AG10803 (cell line): ENCODE data around the gene NUDT7.

ENCODE experiments used
- DNase-seq: peaks from one replicate; pipeline ENCODE4 v3.0.0; 2010; ENCODE audit warnings: low read depth
- H3K4me3 ChIP-seq: 2 replicates; pipeline ENCODE4 v1.5.1; 2011; ENCODE audit warnings: mild to moderate bottlenecking, low read length, control low read depth
- CTCF ChIP-seq: conservative IDR thresholded peaks from 2 replicates; pipeline ENCODE4 v1.5.1; 2011; ENCODE audit warnings: mild to moderate bottlenecking, low read length, control low read depth, inconsistent platforms

Gene NUDT7

GRCh38 chr16:77775911-77776909 is 53.9 kb downstream of the NUDT7 start:
- no peak overlapping the region for H3K4me3 ChIP-seq
- no peak for DNase-seq
- no peak for TF ChIP-seq CTCF

DNA sequence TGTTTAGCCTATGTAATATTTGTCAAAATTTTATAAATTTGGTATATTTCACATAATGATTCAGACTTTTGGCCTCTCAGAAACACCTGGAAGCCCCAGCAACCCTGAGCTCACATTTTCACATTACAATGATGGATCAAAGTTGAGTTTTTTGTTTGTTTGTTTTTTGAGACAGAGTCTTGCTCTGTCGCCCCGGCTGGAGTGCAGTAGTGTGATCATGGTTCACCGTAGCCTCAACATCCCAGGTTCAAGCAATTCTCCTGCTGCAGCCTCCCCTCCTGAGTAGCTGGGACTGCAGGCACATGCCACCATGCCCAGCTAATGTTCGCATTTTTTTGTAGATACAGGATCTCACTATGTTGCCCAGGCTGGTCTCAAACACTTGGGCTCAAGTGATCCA is 55.4 kb downstream of the NUDT7 start:
- DNase-seq: no peak
- H3K4me3 ChIP-seq: no peak overlapping the region
- TF ChIP-seq CTCF: no peak

DNA sequence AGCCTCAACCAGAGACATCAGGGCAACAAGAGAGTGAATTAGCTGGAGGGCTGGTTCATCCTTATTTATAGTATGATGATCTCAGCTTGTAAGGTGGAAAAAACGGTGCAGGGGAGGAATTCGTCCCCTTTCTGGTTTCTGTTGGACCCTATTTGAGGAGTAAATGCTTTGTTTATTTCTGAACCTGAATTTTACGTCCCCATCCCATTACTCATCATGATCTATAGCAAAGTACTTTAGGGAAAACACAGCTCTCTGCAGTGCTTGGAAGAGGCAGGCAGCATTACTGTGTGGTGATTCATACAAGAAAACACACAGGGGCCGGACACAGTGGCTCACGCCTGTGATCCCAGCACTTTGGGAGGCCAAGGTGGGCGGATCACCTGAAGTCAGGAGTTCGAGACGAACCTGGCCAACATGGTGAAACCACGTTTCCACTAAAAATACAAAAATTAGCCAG is 58.1 kb downstream of the NUDT7 start:
- H3K4me3 ChIP-seq: no peak overlapping the region
- peak; percentile 86 for DNase-seq
- TF ChIP-seq CTCF: no peak

DNA sequence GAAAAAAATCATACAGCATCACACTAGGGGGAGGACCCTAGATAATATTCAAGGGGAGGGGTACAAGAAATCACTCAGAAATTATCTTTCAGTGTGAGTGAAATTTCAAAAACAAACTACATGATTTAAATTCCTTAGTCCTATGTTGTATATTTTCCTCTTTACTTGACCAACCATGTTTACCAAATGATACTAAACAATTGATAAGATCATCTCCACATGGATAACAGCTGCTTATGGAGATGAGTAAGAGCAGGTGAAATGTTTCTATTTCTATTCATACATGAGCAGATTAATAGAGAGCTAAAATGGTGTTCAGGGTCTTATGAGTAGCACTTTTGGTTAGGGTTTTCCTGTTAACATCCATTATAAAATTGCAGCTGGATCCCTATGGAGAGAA is 58.8 kb downstream of the NUDT7 start:
- TF ChIP-seq CTCF: no peak
- H3K4me3 ChIP-seq: no peak overlapping the region
- no peak for DNase-seq

GRCh38 chr16:77782694-77783093 is 60.4 kb downstream of the NUDT7 start:
- H3K4me3 ChIP-seq: no peak overlapping the region
- no peak for DNase-seq
- peak; percentile 41 for TF ChIP-seq CTCF

DNA sequence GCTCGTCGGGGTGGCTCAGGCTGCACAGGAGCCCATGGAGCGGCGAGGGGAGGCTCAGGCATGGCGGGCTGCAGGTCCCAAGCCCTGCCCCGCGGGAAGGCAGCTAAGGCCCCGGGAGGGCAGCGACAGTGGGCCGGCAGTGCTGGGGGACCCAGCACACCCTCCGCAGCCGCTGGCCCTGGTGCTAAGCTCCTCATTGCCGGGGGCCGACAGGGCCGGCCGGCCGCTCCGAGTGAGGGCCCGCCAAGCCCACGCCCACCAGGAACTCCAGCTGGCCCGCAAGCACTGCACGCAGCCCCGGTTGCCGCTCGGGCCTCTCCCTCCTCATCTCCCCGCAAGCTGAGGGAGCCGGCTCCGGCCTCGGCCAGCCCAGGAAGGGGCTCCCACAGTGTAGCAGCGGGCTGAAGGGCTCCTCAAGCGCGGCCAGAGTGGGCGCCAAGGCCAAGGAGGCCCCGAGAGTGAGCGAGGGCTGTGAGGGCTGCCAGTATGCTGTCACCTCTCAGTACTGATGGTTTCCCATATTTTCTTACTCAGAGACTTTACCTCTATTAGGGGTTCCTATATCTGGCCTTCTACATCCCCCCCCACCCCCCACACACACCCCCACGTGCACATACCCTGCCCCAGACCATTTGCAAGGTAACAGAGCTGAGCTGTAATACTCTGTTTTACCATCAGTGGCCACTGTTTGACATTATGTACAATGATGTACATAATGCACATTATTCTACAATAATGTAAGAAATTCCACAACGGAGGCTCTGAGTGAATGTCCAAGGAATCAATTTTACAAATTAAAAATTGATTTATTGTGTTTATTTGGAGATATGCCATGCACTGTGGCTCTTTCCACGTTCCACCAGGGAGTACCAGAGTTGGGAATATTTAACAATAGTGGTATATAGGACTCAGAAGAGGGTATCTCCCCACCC is 62.4 kb downstream of the NUDT7 start:
- TF ChIP-seq CTCF: peak; percentile 48
- DNase-seq: no peak

More for the DNA sequence above, 62.4 kb downstream of the NUDT7 start:
- H3K4me3 ChIP-seq: no peak overlapping the region
